Prostate gland (tissue), 2 donors: ENCODE data around the gene TMEM44.

Experiments used
- POLR2A ChIP-seq: fragments of 450-650 bp; IDR thresholded peaks from one replicate; pipeline ENCODE4 v1.6.1; 2016; ENCODE audit warnings: antibody characterized with exemption, mild to moderate bottlenecking
- TF ChIP-seq, protein P1 (sequence below), 4 experiments: fragments of 200-600 bp in 2 of 4; fragments of 450-650 bp in 2 of 4; sonication (generic) in 2 of 4; IDR thresholded peaks; 1 replicate in 3 of 4; 2 replicates in 1 of 4; pipeline ENCODE4 v1.5.1; 2016 to 2019; ENCODE audit warnings: antibody characterized with exemption in 4 of 4, mild to moderate bottlenecking in 2 of 4, moderate library complexity in 2 of 4

- TF ChIP-seq, protein P1, sequence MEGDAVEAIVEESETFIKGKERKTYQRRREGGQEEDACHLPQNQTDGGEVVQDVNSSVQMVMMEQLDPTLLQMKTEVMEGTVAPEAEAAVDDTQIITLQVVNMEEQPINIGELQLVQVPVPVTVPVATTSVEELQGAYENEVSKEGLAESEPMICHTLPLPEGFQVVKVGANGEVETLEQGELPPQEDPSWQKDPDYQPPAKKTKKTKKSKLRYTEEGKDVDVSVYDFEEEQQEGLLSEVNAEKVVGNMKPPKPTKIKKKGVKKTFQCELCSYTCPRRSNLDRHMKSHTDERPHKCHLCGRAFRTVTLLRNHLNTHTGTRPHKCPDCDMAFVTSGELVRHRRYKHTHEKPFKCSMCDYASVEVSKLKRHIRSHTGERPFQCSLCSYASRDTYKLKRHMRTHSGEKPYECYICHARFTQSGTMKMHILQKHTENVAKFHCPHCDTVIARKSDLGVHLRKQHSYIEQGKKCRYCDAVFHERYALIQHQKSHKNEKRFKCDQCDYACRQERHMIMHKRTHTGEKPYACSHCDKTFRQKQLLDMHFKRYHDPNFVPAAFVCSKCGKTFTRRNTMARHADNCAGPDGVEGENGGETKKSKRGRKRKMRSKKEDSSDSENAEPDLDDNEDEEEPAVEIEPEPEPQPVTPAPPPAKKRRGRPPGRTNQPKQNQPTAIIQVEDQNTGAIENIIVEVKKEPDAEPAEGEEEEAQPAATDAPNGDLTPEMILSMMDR (IDR thresholded peaks at IDR 0.05): no peak
- TF ChIP-seq POLR2A: no peak
Observed at GRCh38 chr3:194570898-194571297, 62.3 kb downstream of the TMEM44 start.
